Endothelial cell of umbilical vein (primary cell): Measurements from ENCODE around the gene TSPAN10. TPM values are rescaled to one million over a fixed set of nuclear protein-coding genes. Genes with fewer than 3 reads are reported as not detected.

ENCODE experiments used
- BruUV-seq: library from RNA; stranded (reverse); fragments of 400-500 nt; replicated peaks from 2 replicates; lab custom pipeline; 2021; lab: Mats Ljungman, UMichigan
- CTCF ChIA-PET: fragments of 300-600, 350-600 bp; sonication (Branson Sonifier 250); formaldehyde crosslinking; loops from one replicate; lab custom pipeline; 2021; ENCODE audit warnings: antibody characterized with exemption, inconsistent platforms; lab: Charles Lee
- POLR2A ChIA-PET: fragments of 300-600, 350-600 bp; sonication (Branson Sonifier 250); formaldehyde crosslinking; loops from one replicate; lab custom pipeline; 2021; ENCODE audit warnings: antibody characterized with exemption, inconsistent platforms; lab: Charles Lee
- DNase-seq: peaks from one replicate; pipeline ENCODE4 v3.0.0-alpha.2; 2011; ENCODE audit warnings: low read depth, low spot score
- FAIRE-seq: peaks from 2 replicates; lab custom pipeline; 2011; peaks lifted over from hg19 to GRCh38; lab: Jason Lieb, UNC
- H2AFZ ChIP-seq: 2 replicates; pipeline ENCODE4 v1.6.0; 2012; ENCODE audit warnings: low read depth, low read length, control low read depth, inconsistent platforms
- H3K27ac ChIP-seq: 2 replicates; pipeline ENCODE4 v1.5.1; 2011; ENCODE audit warnings: low read depth, mild to moderate bottlenecking, control low read depth, low read length, moderate library complexity; ENCODE audit not compliant: insufficient read depth
- H3K27me3 ChIP-seq, 2 experiments: 2 replicates each; pipeline versions ENCODE4 v1.6.0 to v1.6.1; 2011; ENCODE audit warnings: low read length in 2 of 2, mixed read lengths in 1 of 2; ENCODE audit not compliant: control insufficient read depth in 2 of 2, insufficient read depth in 2 of 2
- H3K36me3 ChIP-seq, 2 experiments: 2 replicates in 1 of 2; 3 replicates in 1 of 2; pipeline ENCODE4 v1.5.1; 2011; ENCODE audit warnings: low read length in 2 of 2, mild to moderate bottlenecking in 1 of 2, moderate library complexity in 1 of 2; ENCODE audit not compliant: control insufficient read depth in 2 of 2, insufficient read depth in 2 of 2; ENCODE audit errors: extremely low read depth in 1 of 2
- H3K4me1 ChIP-seq: 3 replicates; pipeline ENCODE4 v1.5.1; 2011; ENCODE audit warnings: mild to moderate bottlenecking, low read length; ENCODE audit not compliant: control insufficient read depth, insufficient read depth; ENCODE audit errors: extremely low read depth
- H3K4me2 ChIP-seq: 2 replicates; pipeline ENCODE4 v1.6.1; 2011; ENCODE audit warnings: low read length, control low read depth, mixed read lengths; ENCODE audit not compliant: insufficient read depth
- H3K4me3 ChIP-seq, 3 experiments: fragments of 200-600 bp in 1 of 3; sonication (generic), shearing (Covaris generic) in 1 of 3; replicated peaks in 1 of 3; 2 replicates each; pipeline ENCODE4 v1.5.1; 2011 to 2016; ENCODE audit warnings: control low read depth in 3 of 3, low read length in 3 of 3, mild to moderate bottlenecking in 2 of 3, inconsistent platforms in 1 of 3, low read depth in 1 of 3, moderate library complexity in 1 of 3; ENCODE audit not compliant: insufficient read depth in 1 of 3
- H3K79me2 ChIP-seq: 2 replicates; pipeline ENCODE4 v1.6.0; 2012; ENCODE audit warnings: low read length, inconsistent platforms; ENCODE audit not compliant: control insufficient read depth, insufficient read depth
- H3K9ac ChIP-seq: replicated peaks from 2 replicates; pipeline ENCODE3; 2011; ENCODE audit warnings: low read length, control low read depth; ENCODE audit not compliant: insufficient read depth; ENCODE audit errors: extremely low read depth
- H3K9me1 ChIP-seq: replicated peaks from 3 replicates; pipeline ENCODE4 v1.6.0; 2011; ENCODE audit warnings: mild to moderate bottlenecking, low read length; ENCODE audit not compliant: control insufficient read depth, insufficient read depth; ENCODE audit errors: extremely low read depth
- H3K9me3 ChIP-seq: replicated peaks from 2 replicates; pipeline ENCODE4 v1.5.1; 2012; ENCODE audit warnings: low read length, inconsistent platforms; ENCODE audit not compliant: control insufficient read depth, insufficient read depth
- H4K20me1 ChIP-seq: replicated peaks from 2 replicates; pipeline ENCODE3; 2011; ENCODE audit warnings: mild to moderate bottlenecking, low read length; ENCODE audit not compliant: control insufficient read depth, insufficient read depth; ENCODE audit errors: extremely low read depth
- CTCF ChIP-seq, 2 donors: IDR thresholded peaks; 1 replicate in 1 of 2; 2 replicates in 1 of 2; pipeline ENCODE4 v1.5.1; 2011; ENCODE audit warnings: low read length in 2 of 2, mild to moderate bottlenecking in 2 of 2, moderate library complexity in 2 of 2, control low read depth in 1 of 2, inconsistent platforms in 1 of 2, low read depth in 1 of 2; ENCODE audit not compliant: insufficient read depth in 1 of 2; ENCODE audit errors: extremely low read depth in 1 of 2
- EZH2 ChIP-seq: IDR thresholded peaks from 2 replicates; pipeline ENCODE4 v1.6.1; 2012; ENCODE audit warnings: borderline replicate concordance, low read depth, mild to moderate bottlenecking, moderate library complexity, low read length, inconsistent platforms; ENCODE audit not compliant: severe bottlenecking
- FOS ChIP-seq: IDR thresholded peaks from 2 replicates; pipeline ENCODE4 v1.6.1; 2011; ENCODE audit warnings: mild to moderate bottlenecking, low read length, moderate library complexity, borderline replicate concordance; ENCODE audit not compliant: insufficient read depth
- GATA2 ChIP-seq: IDR thresholded peaks from 2 replicates; pipeline ENCODE4 v1.7.0; 2011; ENCODE audit warnings: low read depth, mild to moderate bottlenecking, moderate library complexity, mixed read lengths, low read length; ENCODE audit not compliant: insufficient read length, insufficient read depth
- JUN ChIP-seq: IDR thresholded peaks from 2 replicates; pipeline ENCODE4 v1.6.1; 2011; ENCODE audit warnings: borderline replicate concordance, low read depth; ENCODE audit not compliant: insufficient read length, insufficient read depth
- MAX ChIP-seq: IDR thresholded peaks from 2 replicates; pipeline ENCODE4 v1.6.1; 2011; ENCODE audit not compliant: insufficient read depth, insufficient read length
- MYC ChIP-seq: IDR thresholded peaks from one replicate; pipeline ENCODE4 v1.6.1; 2011; ENCODE audit warnings: mild to moderate bottlenecking, low read depth, low read length
- POLR2A ChIP-seq: IDR thresholded peaks from 2 replicates; pipeline ENCODE4 v1.6.1; 2012; ENCODE audit warnings: low read depth, mild to moderate bottlenecking, control low read depth, low read length
- POLR2AphosphoS5 ChIP-seq: IDR thresholded peaks from 2 replicates; pipeline ENCODE4 v1.6.1; 2012; ENCODE audit warnings: low read depth, mild to moderate bottlenecking, control low read depth, low read length, moderate library complexity; ENCODE audit not compliant: insufficient read depth
- dilution Hi-C: fragments of 300-500 bp; cut with MboI; formaldehyde crosslinking; loops from one replicate; pipeline ENCODE4 v1.15.0; 2019; ENCODE audit warnings: low sequenced_read_pairs; ENCODE audit not compliant: extremely low pct_ligation_motif_present
- intact Hi-C: fragments of 100-400 bp; cut with micrococcal nuclease; formaldehyde crosslinking; loops from one replicate; pipeline ENCODE4 v1.10.0; 2022
- polyA plus RNA-seq, 4 experiments: library from polyadenylated mRNA; depleted of rRNA in 3 of 4; stranded (reverse) in 3 of 4; unstranded in 1 of 4; fragments of >200 nt; gene quantifications; 2 replicates each; pipeline versions ENCODE4 v1.2.1 to v1.2.3, GENCODE V29; 2011 to 2012; ENCODE audit warnings: missing spikeins in 1 of 4
- total RNA-seq: library from RNA; stranded (reverse); gene quantifications from 2 replicates; pipeline ENCODE4 v1.2.3, GENCODE V29; 2021

Gene TSPAN10
- total and polyA plus RNA-seq, 2 donors (not counting 3 experiments of a cell fraction or from before 2014, with no cell fraction given): 0.91 to 1.1 TPM

- peak overlapping the region; percentile 87 for H3K9ac ChIP-seq
- FAIRE-seq (no peak), DNase-seq (peak; percentile 72)
- peak overlapping the region; percentile 3 to 93 (median 50) for H3K4me3 ChIP-seq
- no peak overlapping the region for H2AFZ ChIP-seq
- intact Hi-C loops (loop anchor here (1.0 to 2.0 kb wide), 2 partner anchors 18 kb away; partner anchors contain the start of genes CCDC137, MRPL12 and OXLD1), dilution Hi-C loops (no loop called here)
- peaks cover 73% of the 10 kb centered on the region for H3K79me2 ChIP-seq
- CTCF ChIA-PET: interaction anchor here (3.0 kb wide), 1 partner anchor 18 kb away, joined by 19 read pairs; the partner anchor contains the start of gene MRPL12
- peak overlapping the region; percentile 50 for H3K27ac ChIP-seq
- POLR2A ChIA-PET: no interaction called here
- H4K20me1 ChIP-seq: no peaks in the 10 kb centered on the region
- no peaks in the 10 kb centered on the region for H3K9me3 ChIP-seq
- peak overlapping the region; percentile 48 for H3K4me2 ChIP-seq
- BruUV-seq: TSS peak; percentile 59
- TF ChIP-seq EZH2 (no peak), POLR2AphosphoS5 (no peak), JUN (peak; percentile 51), MYC (no peak), GATA2 (no peak), MAX (peak; percentile 89)
- H3K9me1 ChIP-seq: no peaks in the 10 kb centered on the region
- peaks cover 16% of the 10 kb centered on the region for H3K4me1 ChIP-seq
- peaks cover 9 to 40% of the 10 kb centered on the region in 2 experiments for H3K36me3 ChIP-seq
- no peaks in the 10 kb centered on the region for H3K27me3 ChIP-seq
Measured at GRCh38 chr17:81684442-81684911, 47.5 kb downstream of the TSPAN10 start.

GRCh38 chr17:81685108-81685507 lies 48.1 kb downstream of the TSPAN10 start:
- intact Hi-C loops: loop anchor here (2.0 kb wide), 1 partner anchor 18 kb away; the partner anchor contains the start of gene MRPL12
- Histone ChIP-seq H3K36me3 (peaks cover 9 to 47% of the 10 kb centered on the region in 2 experiments), H3K9ac (peak overlapping the region; percentile 87), H3K4me2 (peak overlapping the region; percentile 48), H3K4me3 (peak overlapping the region in 2 of 3 experiments; percentile 50 to 93), H2AFZ (no peak overlapping the region), H3K27ac (peak overlapping the region; percentile 50), H3K4me1 (peaks cover 16% of the 10 kb centered on the region), H3K27me3 (no peaks in the 10 kb centered on the region), H3K9me3 (no peaks in the 10 kb centered on the region), H3K9me1 (no peaks in the 10 kb centered on the region), H4K20me1 (no peaks in the 10 kb centered on the region), H3K79me2 (peaks cover 79% of the 10 kb centered on the region)
- DNase-seq (peak; percentile 17), FAIRE-seq (peak; percentile 53)
- ChIA-PET CTCF (interaction anchor here (0.9 to 3.0 kb wide), 2 partner anchors 9 to 17 kb away, joined by 3 to 19 read pairs; partner anchors contain the start of gene MRPL12), POLR2A (no interaction called here)
- dilution Hi-C loops: no loop called here
- TF ChIP-seq JUN (no peak), EZH2 (no peak), POLR2AphosphoS5 (no peak), FOS (no peak), GATA2 (no peak), MAX (no peak), POLR2A (no peak), CTCF (IDR thresholded peaks at IDR 0.05; ENCODE audit: extremely low read depth in 1 of 2, insufficient read depth in 1 of 2, low read depth in 1 of 2, low read length in 2 of 2) (no peak), MYC (no peak)
- no TSS peak for BruUV-seq
